SK-N-SH treated with all-trans-retinoic acid at 6 μM for 48 hours (cell line): ENCODE results near the gene BST1.

Source experiments
- ATAC-seq: fragments of 200-7000 bp; cut with Tn5 transposase; 3 replicates; pipeline ENCODE4 v1.9.1; 2020; ENCODE audit warnings: mild to moderate bottlenecking, moderate library complexity
- ARNTL ChIP-seq: fragments of 450-650 bp; formaldehyde crosslinking; IDR thresholded peaks from 2 replicates; pipeline ENCODE4 v1.5.0; 2020; ENCODE audit warnings: low read depth, mild to moderate bottlenecking, moderate library complexity, borderline replicate concordance
- BACH2 ChIP-seq: fragments of 250-450 bp; sonication (Bioruptor Pico); IDR thresholded peaks from 2 replicates; pipeline ENCODE4 v1.9.0; 2021; ENCODE audit warnings: mild to moderate bottlenecking, borderline replicate concordance
- CREB5 ChIP-seq: fragments of 250-450 bp; sonication (Bioruptor Pico); IDR thresholded peaks from 2 replicates; pipeline ENCODE4 v1.5.1; 2020; ENCODE audit warnings: low read depth, mild to moderate bottlenecking, moderate library complexity
- CSDC2 ChIP-seq: fragments of 250-450 bp; sonication (Bioruptor Pico); IDR thresholded peaks from 2 replicates; pipeline ENCODE4 v1.5.0; 2020; ENCODE audit warnings: mild to moderate bottlenecking, moderate library complexity
- CSRNP3 ChIP-seq: fragments of 250-450 bp; sonication (Bioruptor Pico); IDR thresholded peaks from 2 replicates; pipeline ENCODE4 v1.5.1; 2021; ENCODE audit warnings: mild to moderate bottlenecking, moderate library complexity
- ESRRG ChIP-seq: fragments of 250-450 bp; sonication (Bioruptor Pico); IDR thresholded peaks from 2 replicates; pipeline ENCODE4 v1.6.1; 2021; ENCODE audit warnings: mild to moderate bottlenecking
- GLIS3 ChIP-seq: fragments of 250-450 bp; sonication (Bioruptor Pico); IDR thresholded peaks from 2 replicates; pipeline ENCODE4 v1.5.0; 2020; ENCODE audit warnings: mild to moderate bottlenecking, moderate library complexity
- ISL1 ChIP-seq: fragments of 250-450 bp; sonication (Bioruptor Pico); IDR thresholded peaks from 2 replicates; pipeline ENCODE4 v2.1.2; 2022; ENCODE audit warnings: mild to moderate bottlenecking, moderate library complexity
- OSR1 ChIP-seq: fragments of 250-450 bp; sonication (Bioruptor Pico); IDR thresholded peaks from 2 replicates; pipeline ENCODE4 v1.8.0; 2022; ENCODE audit warnings: moderate library complexity, mild to moderate bottlenecking, inconsistent platforms
- POU6F1 ChIP-seq: fragments of 250-450 bp; sonication (Bioruptor Pico); IDR thresholded peaks from 2 replicates; pipeline ENCODE4 v1.8.0; 2021; ENCODE audit warnings: low read depth, mild to moderate bottlenecking, moderate library complexity, borderline replicate concordance
- PPARA ChIP-seq: fragments of 250-450 bp; sonication (Bioruptor Pico); IDR thresholded peaks from 2 replicates; pipeline ENCODE4 v1.5.0; 2020; ENCODE audit warnings: mild to moderate bottlenecking, borderline replicate concordance
- SNAI2 ChIP-seq: fragments of 250-450 bp; sonication (Bioruptor Pico); IDR thresholded peaks from 2 replicates; pipeline ENCODE4 v1.5.0; 2020; ENCODE audit warnings: mild to moderate bottlenecking, moderate library complexity
- TCF4 ChIP-seq: fragments of 250-450 bp; sonication (Bioruptor Pico); IDR thresholded peaks from 2 replicates; pipeline ENCODE4 v1.8.0; 2021; ENCODE audit warnings: mild to moderate bottlenecking, moderate library complexity, borderline replicate concordance
- TOX ChIP-seq: fragments of 250-450 bp; sonication (Bioruptor Pico); IDR thresholded peaks from 2 replicates; pipeline ENCODE4 v1.8.0; 2021; ENCODE audit warnings: mild to moderate bottlenecking, moderate library complexity, borderline replicate concordance
- ZFP3 ChIP-seq: fragments of 250-450 bp; sonication (Bioruptor Pico); IDR thresholded peaks from 2 replicates; pipeline ENCODE4 v1.5.0; 2020; ENCODE audit warnings: mild to moderate bottlenecking, moderate library complexity
- ZFP30 ChIP-seq: fragments of 450-650 bp; formaldehyde crosslinking; IDR thresholded peaks from 2 replicates; pipeline ENCODE4 v1.5.0; 2022; ENCODE audit warnings: mild to moderate bottlenecking, moderate library complexity
- ZNF565 ChIP-seq: fragments of 450-650 bp; formaldehyde crosslinking; conservative IDR thresholded peaks from 2 replicates; pipeline ENCODE4 v1.5.0; 2020; ENCODE audit warnings: low read depth, mild to moderate bottlenecking, moderate library complexity
- ZNF70 ChIP-seq: fragments of 450-650 bp; formaldehyde crosslinking; IDR thresholded peaks from 2 replicates; pipeline ENCODE4 v1.5.0; 2020; ENCODE audit warnings: mild to moderate bottlenecking, moderate library complexity
- TF ChIP-seq, protein P1 (sequence below): fragments of 250-450 bp; sonication (Bioruptor Pico); IDR thresholded peaks from 2 replicates; pipeline ENCODE4 v1.8.0; 2020; ENCODE audit warnings: mild to moderate bottlenecking, moderate library complexity, borderline replicate concordance

The BST1 gene

DNA sequence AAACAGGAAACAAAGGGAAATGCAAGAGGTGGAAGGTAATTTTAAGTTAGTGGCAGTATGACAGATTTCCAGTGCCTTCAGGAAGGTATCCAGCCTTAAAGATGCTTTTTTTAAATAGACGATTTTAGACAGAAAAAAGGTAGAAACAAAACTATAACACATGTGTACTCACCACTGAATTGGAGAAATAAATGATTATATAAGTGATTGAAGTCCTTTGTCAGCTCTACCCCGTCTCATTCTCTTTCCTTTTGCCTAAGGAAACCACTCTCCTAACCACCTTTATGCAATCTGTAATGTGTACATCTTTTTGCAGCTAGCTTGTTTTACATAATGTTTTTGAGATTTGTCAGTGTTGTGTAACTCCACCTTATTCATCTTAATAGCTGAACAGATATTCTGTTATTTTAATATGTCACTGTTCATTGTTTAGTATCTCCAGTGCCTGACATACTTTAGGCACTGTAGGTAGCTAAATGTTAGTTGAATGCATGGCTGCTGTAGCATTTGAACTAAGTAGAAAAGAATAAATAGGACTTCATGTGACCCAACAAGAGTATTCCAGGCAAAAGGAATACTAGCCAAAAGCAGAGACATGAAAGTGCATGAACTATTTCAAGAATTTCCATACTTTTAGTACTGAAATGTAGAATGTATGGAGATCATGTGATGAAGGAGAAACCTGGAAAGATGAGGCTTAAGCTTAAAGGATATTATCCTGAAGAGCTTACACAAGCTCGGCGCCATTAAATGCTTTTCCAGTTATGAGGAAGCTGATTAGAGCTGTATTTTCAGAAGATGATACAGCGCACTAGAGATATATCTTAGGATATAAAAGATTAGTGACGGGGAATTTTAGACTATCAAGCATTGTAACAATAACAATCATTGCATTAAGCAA is 20.4 kb upstream of the BST1 start:
- ATAC-seq: no peak
- TF ChIP-seq GLIS3 (CRISPR knock-in tag): no peak
- TF ChIP-seq TCF4 (CRISPR knock-in tag): no peak
- TF ChIP-seq ESRRG: no peak
- TF ChIP-seq ARNTL: no peak
- TF ChIP-seq SNAI2 (CRISPR knock-in tag): no peak
- TF ChIP-seq POU6F1: no peak
- TF ChIP-seq ZFP3 (CRISPR knock-in tag): no peak
- no peak for TF ChIP-seq ISL1 (CRISPR knock-in tag)
- TF ChIP-seq PPARA: no peak
- TF ChIP-seq CSRNP3: no peak
- no peak for TF ChIP-seq CREB5
- TF ChIP-seq, protein P1, sequence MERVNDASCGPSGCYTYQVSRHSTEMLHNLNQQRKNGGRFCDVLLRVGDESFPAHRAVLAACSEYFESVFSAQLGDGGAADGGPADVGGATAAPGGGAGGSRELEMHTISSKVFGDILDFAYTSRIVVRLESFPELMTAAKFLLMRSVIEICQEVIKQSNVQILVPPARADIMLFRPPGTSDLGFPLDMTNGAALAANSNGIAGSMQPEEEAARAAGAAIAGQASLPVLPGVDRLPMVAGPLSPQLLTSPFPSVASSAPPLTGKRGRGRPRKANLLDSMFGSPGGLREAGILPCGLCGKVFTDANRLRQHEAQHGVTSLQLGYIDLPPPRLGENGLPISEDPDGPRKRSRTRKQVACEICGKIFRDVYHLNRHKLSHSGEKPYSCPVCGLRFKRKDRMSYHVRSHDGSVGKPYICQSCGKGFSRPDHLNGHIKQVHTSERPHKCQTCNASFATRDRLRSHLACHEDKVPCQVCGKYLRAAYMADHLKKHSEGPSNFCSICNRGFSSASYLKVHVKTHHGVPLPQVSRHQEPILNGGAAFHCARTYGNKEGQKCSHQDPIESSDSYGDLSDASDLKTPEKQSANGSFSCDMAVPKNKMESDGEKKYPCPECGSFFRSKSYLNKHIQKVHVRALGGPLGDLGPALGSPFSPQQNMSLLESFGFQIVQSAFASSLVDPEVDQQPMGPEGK (CRISPR knock-in tag): no peak
- TF ChIP-seq BACH2 (CRISPR knock-in tag): no peak
- TF ChIP-seq ZFP30: no peak
- TF ChIP-seq OSR1 (CRISPR knock-in tag): no peak

DNA sequence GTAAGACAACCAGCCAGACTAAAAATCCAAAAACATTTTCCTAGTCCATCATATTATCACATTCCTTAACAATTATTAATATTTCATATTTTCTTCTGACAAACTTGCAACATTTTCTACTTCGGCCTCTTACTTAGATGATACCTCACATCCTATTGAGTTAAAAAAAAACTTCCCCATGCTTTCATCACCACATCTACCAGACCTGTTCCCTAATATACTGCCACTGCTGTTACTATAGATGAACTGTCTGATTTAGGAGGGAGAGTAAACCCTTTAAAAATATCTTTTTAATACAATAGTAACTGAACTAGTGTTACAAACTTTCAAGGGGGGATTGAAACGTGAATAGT is 19.7 kb upstream of the BST1 start:
- ATAC-seq: no peak
- no peak for TF ChIP-seq SNAI2 (CRISPR knock-in tag)
- TF ChIP-seq, all 23 proteins: peak for 0

DNA sequence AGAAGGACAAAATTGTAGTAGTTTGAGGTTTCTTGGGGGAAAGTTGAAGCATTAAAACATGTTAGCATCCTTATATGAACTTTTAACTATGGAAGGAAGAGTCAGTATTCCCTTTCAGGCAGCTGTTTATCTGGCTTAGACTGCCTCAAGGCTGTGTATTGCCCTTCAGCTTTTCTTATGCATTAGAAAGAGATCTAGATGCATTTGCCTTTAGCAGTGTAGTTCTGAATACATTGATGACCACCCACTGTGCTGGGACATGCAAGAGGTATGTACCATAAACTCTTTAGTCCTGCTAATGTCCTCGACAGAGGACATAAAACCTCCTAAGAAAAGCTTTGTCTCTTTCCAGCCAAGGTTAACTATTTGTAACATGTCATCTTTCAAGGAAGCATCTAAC is 18.4 kb upstream of the BST1 start:
- TF ChIP-seq ZFP30 (no peak), SNAI2 (CRISPR knock-in tag) (no peak), CSRNP3 (no peak), CREB5 (no peak), ZNF565 (CRISPR knock-in tag) (no peak), OSR1 (CRISPR knock-in tag) (no peak), ZFP3 (CRISPR knock-in tag) (no peak), TOX (CRISPR knock-in tag) (no peak), GLIS3 (CRISPR knock-in tag) (no peak), PPARA (no peak), ZNF70 (CRISPR knock-in tag) (no peak)
- no peak for ATAC-seq

- no peak for ATAC-seq
- no peak for TF ChIP-seq ZFP3 (CRISPR knock-in tag)
- no peak for TF ChIP-seq CSDC2 (CRISPR knock-in tag)
- no peak for TF ChIP-seq POU6F1
- TF ChIP-seq CREB5: no peak
- no peak for TF ChIP-seq ESRRG
- no peak for TF ChIP-seq ISL1 (CRISPR knock-in tag)
- TF ChIP-seq TOX (CRISPR knock-in tag): no peak
- no peak for TF ChIP-seq TCF4 (CRISPR knock-in tag)
- no peak for TF ChIP-seq ARNTL
Measured at GRCh38 chr4:15688051-15688450, 14.8 kb upstream of the BST1 start.
